GM23248 (cell line): ENCODE data around the gene AKAP9. TPM values are rescaled to one million over a fixed set of nuclear protein-coding genes. Genes with fewer than 3 reads are reported as not detected.

Source experiments
- DNase-seq: peaks from one replicate; pipeline ENCODE4 v3.0.0-alpha.2; 2015
- H2AFZ ChIP-seq: fragments of 200-600 bp; sonication (generic); 2 replicates; pipeline ENCODE4 v1.6.1; 2016; ENCODE audit warnings: antibody characterized with exemption
- H3F3A ChIP-seq: fragments of 200-600 bp; sonication (generic); 2 replicates; pipeline ENCODE4 v1.6.1; 2016; ENCODE audit warnings: mild to moderate bottlenecking, antibody characterized with exemption, mixed run types; ENCODE audit not compliant: insufficient read depth
- H3K27ac ChIP-seq: fragments of 200-600 bp; sonication (generic); 2 replicates; pipeline ENCODE4 v1.5.1; 2016; ENCODE audit warnings: mild to moderate bottlenecking
- H3K27me3 ChIP-seq: fragments of 200-600 bp; sonication (generic); replicated peaks from 2 replicates; pipeline ENCODE4 v1.6.1; 2016; ENCODE audit warnings: mild to moderate bottlenecking; ENCODE audit not compliant: insufficient read depth
- H3K36me3 ChIP-seq: fragments of 200-600 bp; sonication (generic); 2 replicates; pipeline ENCODE4 v1.6.1; 2016; ENCODE audit warnings: low read depth, mild to moderate bottlenecking
- H3K4me1 ChIP-seq: fragments of 200-600 bp; sonication (generic); 2 replicates; pipeline ENCODE4 v1.6.1; 2016; ENCODE audit warnings: mild to moderate bottlenecking; ENCODE audit not compliant: insufficient read depth
- H3K4me2 ChIP-seq: fragments of 200-600 bp; sonication (generic); one replicate; pipeline ENCODE4 v1.6.1; 2016; ENCODE audit warnings: mild to moderate bottlenecking; ENCODE audit not compliant: unreplicated experiment
- H3K4me3 ChIP-seq: fragments of 200-600 bp; sonication (generic); 2 replicates; pipeline ENCODE4 v1.5.1; 2016; ENCODE audit warnings: mild to moderate bottlenecking
- H3K79me2 ChIP-seq: fragments of 200-600 bp; sonication (generic); 2 replicates; pipeline ENCODE4 v1.6.1; 2016; ENCODE audit warnings: mild to moderate bottlenecking; ENCODE audit not compliant: insufficient read depth
- H3K9ac ChIP-seq: fragments of 200-600 bp; sonication (generic); 2 replicates; pipeline ENCODE4 v1.6.1; 2016; ENCODE audit warnings: mild to moderate bottlenecking
- H3K9me2 ChIP-seq: fragments of 200-600 bp; sonication (generic); 2 replicates; pipeline ENCODE4 v1.6.1; 2016; ENCODE audit warnings: mixed run types, mild to moderate bottlenecking, moderate library complexity; ENCODE audit not compliant: insufficient read depth
- H3K9me3 ChIP-seq: fragments of 200-600 bp; sonication (generic); one replicate; pipeline ENCODE4 v1.6.1; 2017; ENCODE audit warnings: low read depth
- H4K20me1 ChIP-seq: fragments of 200-600 bp; sonication (generic); 2 replicates; pipeline ENCODE4 v1.6.0; 2016; ENCODE audit not compliant: insufficient read depth
- EZH2 ChIP-seq: fragments of 200-600 bp; sonication (generic); IDR thresholded peaks from 2 replicates; pipeline ENCODE4 v1.6.1; 2018; ENCODE audit warnings: antibody characterized with exemption, mild to moderate bottlenecking; ENCODE audit not compliant: insufficient read depth, poor library complexity, severe bottlenecking
- EZH2phosphoT487 ChIP-seq: fragments of 200-600 bp; sonication (generic); IDR thresholded peaks from 2 replicates; pipeline ENCODE4 v1.6.1; 2018; ENCODE audit warnings: antibody characterized with exemption, moderate library complexity, mild to moderate bottlenecking, low read depth; ENCODE audit not compliant: insufficient read depth
- WGBS, 2 experiments: methylation state at CpG; one replicate each; pipeline ENCODE4 v1.1.6; 2015 to 2017; ENCODE audit warnings: low lambda C conversion rate in 2 of 2, low coverage in 1 of 2; ENCODE audit errors: missing lambda C conversion rate in 2 of 2; 5-methylcytosine and 5-hydroxymethylcytosine counted together
- in situ Hi-C: fragments of 300-500 bp; cut with MboI; formaldehyde crosslinking; loops from 2 replicates; pipeline ENCODE4 v1.15.0; 2020
- polyA plus RNA-seq: library from polyadenylated mRNA; unstranded; fragments of >200 nt; fragmentation: Nextera tagmentation; extraction: Ambion mirVana; gene quantifications from 2 replicates; pipeline ENCODE4 v1.2.1, GENCODE V29; 2016
- total RNA-seq: library from RNA; depleted of rRNA; stranded (reverse); fragments of >200 nt; shearing (Covaris generic); gene quantifications from 2 replicates; pipeline ENCODE4 v1.2.3, GENCODE V29; 2014

AKAP9 gene
- total and polyA plus RNA-seq, 2 experiments from 2014 or later, result 24.1 to 38.8 TPM

- TF ChIP-seq EZH2phosphoT487, result no peak
- no peak for TF ChIP-seq EZH2
- H3K4me1 ChIP-seq, result peaks cover 10% of the 10 kb centered on the region; the same call in 1 of the 2 replicates
- no peaks in the 10 kb centered on the region for H3K79me2 ChIP-seq
- no peak overlapping the region for H3K4me2 ChIP-seq
- no peak overlapping the region for H2AFZ ChIP-seq
- WGBS, 2 experiments, result 29 to 32% methylated on average over 1 of the region's 1 CpG
- no peak overlapping the region for H3K9ac ChIP-seq
- peaks cover 12% of the 10 kb centered on the region for H3F3A ChIP-seq
- no peaks in the 10 kb centered on the region for H3K9me3 ChIP-seq
- H3K9me2 ChIP-seq, result no peaks in the 10 kb centered on the region
- H3K4me3 ChIP-seq, result no peak overlapping the region
- no peaks in the 10 kb centered on the region for H3K36me3 ChIP-seq
- in situ Hi-C loops, result no loop called here
- H3K27me3 ChIP-seq, result no peaks in the 10 kb centered on the region
- H3K27ac ChIP-seq, result no peak overlapping the region
- H4K20me1 ChIP-seq, result no peaks in the 10 kb centered on the region
- no peak for DNase-seq
Observed at GRCh38 chr7:91894781-91895480, 45.7 kb upstream of the AKAP9 start.

- H3K9ac ChIP-seq, result no peak overlapping the region
- no peaks in the 10 kb centered on the region for H3K79me2 ChIP-seq
- no peak for TF ChIP-seq EZH2
- no peak for TF ChIP-seq EZH2phosphoT487
- WGBS, 2 experiments, result 63 to 64% methylated on average over 10 of the region's 10 CpGs
- no peak overlapping the region for H3K27ac ChIP-seq
- H3K9me2 ChIP-seq, result no peaks in the 10 kb centered on the region
- H3K27me3 ChIP-seq, result no peaks in the 10 kb centered on the region
- H3K4me3 ChIP-seq, result no peak overlapping the region
- DNase-seq, result no peak
- no peak overlapping the region for H3K4me2 ChIP-seq
- no peaks in the 10 kb centered on the region for H4K20me1 ChIP-seq
- H3K9me3 ChIP-seq, result no peaks in the 10 kb centered on the region
- H3K36me3 ChIP-seq, result no peaks in the 10 kb centered on the region
- H2AFZ ChIP-seq, result no peak overlapping the region
- no peaks in the 10 kb centered on the region for H3K4me1 ChIP-seq
- in situ Hi-C loops, result no loop called here
- H3F3A ChIP-seq, result 0 out of 2 replicates have a peak, but pooled peaks cover under 1% of the 10 kb centered on the region
Observed at GRCh38 chr7:91898240-91898992, 42.2 kb upstream of the AKAP9 start.

- H3K9ac ChIP-seq, result no peak overlapping the region
- no peaks in the 10 kb centered on the region for H3K9me3 ChIP-seq
- H3K9me2 ChIP-seq, result no peaks in the 10 kb centered on the region
- H3K4me1 ChIP-seq, result no peaks in the 10 kb centered on the region
- H3K79me2 ChIP-seq, result no peaks in the 10 kb centered on the region
- no peak overlapping the region for H3K27ac ChIP-seq
- no peak for DNase-seq
- WGBS, 2 experiments, result 21 to 22% methylated on average over 1 of the region's 1 CpG
- TF ChIP-seq EZH2phosphoT487 (no peak), EZH2 (no peak)
- no peaks in the 10 kb centered on the region for H3K27me3 ChIP-seq
- H3F3A ChIP-seq, result no peaks in the 10 kb centered on the region
- H3K4me2 ChIP-seq, result no peak overlapping the region
- H3K36me3 ChIP-seq, result no peaks in the 10 kb centered on the region
- H3K4me3 ChIP-seq, result no peak overlapping the region
- no peaks in the 10 kb centered on the region for H4K20me1 ChIP-seq
- in situ Hi-C loops, result no loop called here
- no peak overlapping the region for H2AFZ ChIP-seq
Observed at GRCh38 chr7:91899563-91899962, 41.1 kb upstream of the AKAP9 start.

- H2AFZ ChIP-seq, result no peak overlapping the region
- no peak for DNase-seq
- peaks cover 30% of the 10 kb centered on the region for H3K4me1 ChIP-seq
- peaks cover 28% of the 10 kb centered on the region for H3F3A ChIP-seq
- H3K4me2 ChIP-seq, result no peak overlapping the region
- H4K20me1 ChIP-seq, result no peaks in the 10 kb centered on the region
- H3K4me3 ChIP-seq, result no peak overlapping the region
- H3K9me2 ChIP-seq, result no peaks in the 10 kb centered on the region
- TF ChIP-seq EZH2phosphoT487 (no peak), EZH2 (no peak)
- H3K27ac ChIP-seq, result no peak overlapping the region
- in situ Hi-C loops, result no loop called here
- no peaks in the 10 kb centered on the region for H3K27me3 ChIP-seq
- no peaks in the 10 kb centered on the region for H3K79me2 ChIP-seq
- H3K36me3 ChIP-seq, result no peaks in the 10 kb centered on the region
- no peaks in the 10 kb centered on the region for H3K9me3 ChIP-seq
- H3K9ac ChIP-seq, result no peak overlapping the region
- 19 to 30% methylated on average over 1 of the region's 1 CpG for WGBS, 2 experiments
Observed at GRCh38 chr7:91910171-91910570, 30.5 kb upstream of the AKAP9 start.
